Activated naive CD4-positive, alpha-beta T cell treated with anti-CD3 and anti-CD28 coated beads, Interleukin-2, amount 50 U/mL, for 24 hours (primary cell): Measurements from ENCODE around the gene CADM1.
"Not testable (repeated sequence)": the region's sequence is repeated elsewhere in the genome, so short reads cannot be mapped to it uniquely, and the experiment has no call there.

Source experiments
- H3K27ac Mint-ChIP-seq: one replicate; pipeline ENCODE4 v1.8.0; 2021; ENCODE audit warnings: mild to moderate bottlenecking, mixed read lengths
- H3K27me3 Mint-ChIP-seq: one replicate; pipeline ENCODE4 v1.8.0; 2021; ENCODE audit warnings: mixed read lengths
- H3K36me3 Mint-ChIP-seq: one replicate; pipeline ENCODE4 v1.8.0; 2021; ENCODE audit warnings: mixed read lengths
- H3K4me1 Mint-ChIP-seq: one replicate; pipeline ENCODE4 v1.8.0; 2021; ENCODE audit warnings: mixed read lengths
- H3K4me3 Mint-ChIP-seq: one replicate; pipeline ENCODE4 v1.8.0; 2021; ENCODE audit warnings: mild to moderate bottlenecking, mixed read lengths
- H3K9me3 Mint-ChIP-seq: one replicate; pipeline ENCODE4 v1.8.0; 2021; ENCODE audit warnings: mixed read lengths

The CADM1 gene

GRCh38 chr11:115500547-115501501, 3.4 kb downstream of the CADM1 start:
- Mint-ChIP-seq H3K36me3 (peaks cover 3% of the 10 kb centered on the region), H3K4me3 (no peak overlapping the region), H3K4me1 (peaks cover 9% of the 10 kb centered on the region), H3K27me3 (peaks cover 27% of the 10 kb centered on the region), H3K9me3 (peaks cover 4% of the 10 kb centered on the region), H3K27ac (no peak overlapping the region)

GRCh38 chr11:115499891-115500290, 4.3 kb downstream of the CADM1 start:
- Mint-ChIP-seq H3K27me3 (peaks cover 24% of the 10 kb centered on the region), H3K36me3 (peaks cover 3% of the 10 kb centered on the region), H3K4me1 (peaks cover 4% of the 10 kb centered on the region), H3K4me3 (no peak overlapping the region), H3K27ac (no peak overlapping the region), H3K9me3 (no peaks in the 10 kb centered on the region)

- Mint-ChIP-seq H3K9me3 (no peaks in the 10 kb centered on the region), H3K4me3 (no peak overlapping the region), H3K36me3 (no peaks in the 10 kb centered on the region), H3K27me3 (peaks cover 20% of the 10 kb centered on the region), H3K4me1 (no peaks in the 10 kb centered on the region), H3K27ac (no peak overlapping the region)
These were observed 4.9 kb downstream of the CADM1 start for GRCh38 chr11:115499241-115499799.

- Mint-ChIP-seq H3K9me3 (no peaks in the 10 kb centered on the region), H3K27me3 (peaks cover 20% of the 10 kb centered on the region), H3K4me3 (no peak overlapping the region), H3K27ac (no peak overlapping the region), H3K36me3 (no peaks in the 10 kb centered on the region), H3K4me1 (no peaks in the 10 kb centered on the region)
These were observed 5.9 kb downstream of the CADM1 start for GRCh38 chr11:115498354-115498753.

GRCh38 chr11:115497303-115497702, 6.9 kb downstream of the CADM1 start:
- no peaks in the 10 kb centered on the region for H3K36me3 Mint-ChIP-seq
- no peak overlapping the region for H3K27ac Mint-ChIP-seq
- peaks cover 22% of the 10 kb centered on the region for H3K27me3 Mint-ChIP-seq
- no peaks in the 10 kb centered on the region for H3K4me1 Mint-ChIP-seq
- no peak overlapping the region for H3K4me3 Mint-ChIP-seq
- no peaks in the 10 kb centered on the region for H3K9me3 Mint-ChIP-seq

- H3K27me3 Mint-ChIP-seq = peaks cover 22% of the 10 kb centered on the region
- no peak overlapping the region for H3K27ac Mint-ChIP-seq
- no peaks in the 10 kb centered on the region for H3K36me3 Mint-ChIP-seq
- H3K4me3 Mint-ChIP-seq = no peak overlapping the region
- no peaks in the 10 kb centered on the region for H3K4me1 Mint-ChIP-seq
- no peaks in the 10 kb centered on the region for H3K9me3 Mint-ChIP-seq
These were observed 7.3 kb downstream of the CADM1 start for GRCh38 chr11:115496892-115497291.

GRCh38 chr11:115493905-115494304, 10.3 kb downstream of the CADM1 start:
- H3K4me3 Mint-ChIP-seq = no peak overlapping the region
- H3K4me1 Mint-ChIP-seq = no peaks in the 10 kb centered on the region
- H3K27ac Mint-ChIP-seq = no peak overlapping the region
- peaks cover 28% of the 10 kb centered on the region for H3K27me3 Mint-ChIP-seq
- peaks cover 9% of the 10 kb centered on the region for H3K9me3 Mint-ChIP-seq
- H3K36me3 Mint-ChIP-seq = no peaks in the 10 kb centered on the region

GRCh38 chr11:115493488-115493887, 10.7 kb downstream of the CADM1 start:
- no peaks in the 10 kb centered on the region for H3K4me1 Mint-ChIP-seq
- no peaks in the 10 kb centered on the region for H3K36me3 Mint-ChIP-seq
- peaks cover 9% of the 10 kb centered on the region for H3K9me3 Mint-ChIP-seq
- H3K27me3 Mint-ChIP-seq = peaks cover 27% of the 10 kb centered on the region
- no peak overlapping the region for H3K4me3 Mint-ChIP-seq
- H3K27ac Mint-ChIP-seq = no peak overlapping the region

- Mint-ChIP-seq H3K27ac (no peak overlapping the region), H3K4me1 (no peaks in the 10 kb centered on the region), H3K36me3 (no peaks in the 10 kb centered on the region), H3K4me3 (no peak overlapping the region), H3K27me3 (peaks cover 15% of the 10 kb centered on the region), H3K9me3 (peaks cover 9% of the 10 kb centered on the region)
These were observed 14.7 kb downstream of the CADM1 start for GRCh38 chr11:115489466-115489865.

- Mint-ChIP-seq H3K36me3 (no peaks in the 10 kb centered on the region), H3K9me3 (peaks cover 9% of the 10 kb centered on the region), H3K4me1 (no peaks in the 10 kb centered on the region), H3K27ac (no peak overlapping the region), H3K27me3 (peaks cover 15% of the 10 kb centered on the region), H3K4me3 (no peak overlapping the region)
These were observed 15.3 kb downstream of the CADM1 start for GRCh38 chr11:115488945-115489344.

GRCh38 chr11:115481528-115481927, 22.7 kb downstream of the CADM1 start:
- Mint-ChIP-seq H3K9me3 (no peaks in the 10 kb centered on the region), H3K27ac (no peak overlapping the region), H3K27me3 (no peaks in the 10 kb centered on the region), H3K4me1 (no peaks in the 10 kb centered on the region), H3K4me3 (no peak overlapping the region), H3K36me3 (no peaks in the 10 kb centered on the region)

GRCh38 chr11:115480611-115481010, 23.6 kb downstream of the CADM1 start:
- H3K4me1 Mint-ChIP-seq = no peaks in the 10 kb centered on the region
- H3K4me3 Mint-ChIP-seq = no peak overlapping the region
- H3K27ac Mint-ChIP-seq = no peak overlapping the region
- no peaks in the 10 kb centered on the region for H3K27me3 Mint-ChIP-seq
- no peaks in the 10 kb centered on the region for H3K9me3 Mint-ChIP-seq
- no peaks in the 10 kb centered on the region for H3K36me3 Mint-ChIP-seq

- Mint-ChIP-seq H3K4me1 (no peaks in the 10 kb centered on the region), H3K36me3 (no peaks in the 10 kb centered on the region), H3K9me3 (no peaks in the 10 kb centered on the region), H3K27me3 (no peaks in the 10 kb centered on the region), H3K27ac (no peak overlapping the region), H3K4me3 (no peak overlapping the region)
These were observed 26.8 kb downstream of the CADM1 start for GRCh38 chr11:115477410-115477809.

- H3K9me3 Mint-ChIP-seq = no peaks in the 10 kb centered on the region
- H3K36me3 Mint-ChIP-seq = no peaks in the 10 kb centered on the region
- H3K27ac Mint-ChIP-seq = no peak overlapping the region
- no peaks in the 10 kb centered on the region for H3K4me1 Mint-ChIP-seq
- no peaks in the 10 kb centered on the region for H3K27me3 Mint-ChIP-seq
- H3K4me3 Mint-ChIP-seq = no peak overlapping the region
These were observed 27.5 kb downstream of the CADM1 start for GRCh38 chr11:115476463-115477286.

GRCh38 chr11:115475564-115475963, 28.7 kb downstream of the CADM1 start:
- H3K27me3 Mint-ChIP-seq = peaks cover 4% of the 10 kb centered on the region
- no peaks in the 10 kb centered on the region for H3K36me3 Mint-ChIP-seq
- no peaks in the 10 kb centered on the region for H3K4me1 Mint-ChIP-seq
- no peak overlapping the region for H3K4me3 Mint-ChIP-seq
- H3K9me3 Mint-ChIP-seq = no peaks in the 10 kb centered on the region
- no peak overlapping the region for H3K27ac Mint-ChIP-seq

GRCh38 chr11:115474306-115474705, 29.9 kb downstream of the CADM1 start:
- not testable (repeated sequence) for H3K9me3 Mint-ChIP-seq, H3K36me3 Mint-ChIP-seq, H3K27ac Mint-ChIP-seq, H3K27me3 Mint-ChIP-seq, H3K4me3 Mint-ChIP-seq, H3K4me1 Mint-ChIP-seq
